Stomach (tissue), 9 donors: ENCODE data around the gene TP53BP2. TPM values are rescaled to one million over a fixed set of nuclear protein-coding genes. Genes with fewer than 3 reads are reported as not detected.
"Not testable (repeated sequence)": the region's sequence is repeated elsewhere in the genome, so short reads cannot be mapped to it uniquely, and the experiment has no call there.

ENCODE experiments used
- DNase-seq, 2 donors: peaks; one replicate each; pipeline versions ENCODE4 v3.0.0 to v3.0.0-alpha.2; 2013 to 2019
- H3K27ac ChIP-seq, 5 donors: fragments of 200-600 bp in 4 of 5; sonication (generic) in 4 of 5; one replicate each; pipeline ENCODE4 v1.5.1; 2013 to 2019; ENCODE audit warnings: mild to moderate bottlenecking in 1 of 5, moderate library complexity in 1 of 5
- H3K27me3 ChIP-seq, 3 donors: fragments of 200-600 bp; sonication (generic); one replicate each; pipeline ENCODE4 v1.5.1; 2017 to 2019; ENCODE audit warnings: mixed run types in 1 of 3
- H3K36me3 ChIP-seq, 4 donors: fragments of 200-600 bp; sonication (generic); 1 replicate in 3 of 4; 2 replicates in 1 of 4; pipeline ENCODE4 v1.5.1; 2016 to 2019
- H3K4me1 ChIP-seq, 4 donors: fragments of 200-600 bp; sonication (generic); one replicate each; pipeline ENCODE4 v1.5.1; 2016 to 2019
- H3K4me3 ChIP-seq, 4 donors: fragments of 200-600 bp; sonication (generic) in 3 of 4; one replicate each; pipeline ENCODE4 v1.5.1; 2016 to 2019; ENCODE audit warnings: mild to moderate bottlenecking in 1 of 4
- H3K9me3 ChIP-seq, 4 donors: fragments of 200-600 bp; sonication (generic); one replicate each; pipeline ENCODE4 v1.5.1; 2016 to 2019
- EP300 ChIP-seq: sonication (generic); formaldehyde crosslinking; IDR thresholded peaks from one replicate; pipeline ENCODE4 v1.6.1; 2017; ENCODE audit warnings: antibody characterized with exemption
- POLR2A ChIP-seq, 4 donors: fragments of 450-650 bp; IDR thresholded peaks; one replicate each; pipeline ENCODE4 v1.6.1; 2016; ENCODE audit warnings: antibody characterized with exemption in 4 of 4, control low read depth in 2 of 4, mild to moderate bottlenecking in 1 of 4, moderate library complexity in 1 of 4
- POLR2AphosphoS5 ChIP-seq, 3 donors: sonication (generic); formaldehyde crosslinking; IDR thresholded peaks; one replicate each; pipeline ENCODE4 v1.6.1; 2016; ENCODE audit warnings: antibody characterized with exemption in 3 of 3
- WGBS, 5 donors: extraction: QIAGEN DNeasy Blood & Tissue Kit in 3 of 5; methylation state at CpG; one replicate each; pipeline versions ENCODE4 v1.1.5 to v1.1.7; 2013 to 2018; 5-methylcytosine and 5-hydroxymethylcytosine counted together
- intact Hi-C: fragments of 100-400 bp; cut with DNase I; formaldehyde crosslinking; loops from one replicate; pipeline ENCODE4 v1.15.1; 2023; ENCODE audit warnings: low total_unique reads
- polyA plus RNA-seq, 3 donors: library from polyadenylated mRNA; stranded (reverse); fragments of 200-250 nt; gene quantifications; one replicate each; pipeline ENCODE4 v1.2.3, GENCODE V29; 2013
- total RNA-seq, 5 donors: library from RNA; depleted of rRNA; stranded (reverse); fragments of >200 nt; gene quantifications; one replicate each; pipeline versions ENCODE4 v1.1.0 to v1.2.3, GENCODE V29; 2014 to 2016
- TF ChIP-seq, protein P1 (sequence below), 7 experiments: fragments of 450-650 bp in 4 of 7; fragments of 200-600 bp in 3 of 7; sonication (generic) in 3 of 7; IDR thresholded peaks; one replicate each; pipeline ENCODE4 v1.5.1; 2016 to 2019; ENCODE audit warnings: antibody characterized with exemption in 7 of 7, control low read depth in 2 of 7, mild to moderate bottlenecking in 1 of 7
- donor health status: healthy with polysubstance abuse.
- donor health status: Bipolar disorder and iron deficiency.
- donor health status: healthy.

The TP53BP2 gene
- total and polyA plus RNA-seq, 8 donors = 6.9 to 157 (median 32.9) TPM

DNA sequence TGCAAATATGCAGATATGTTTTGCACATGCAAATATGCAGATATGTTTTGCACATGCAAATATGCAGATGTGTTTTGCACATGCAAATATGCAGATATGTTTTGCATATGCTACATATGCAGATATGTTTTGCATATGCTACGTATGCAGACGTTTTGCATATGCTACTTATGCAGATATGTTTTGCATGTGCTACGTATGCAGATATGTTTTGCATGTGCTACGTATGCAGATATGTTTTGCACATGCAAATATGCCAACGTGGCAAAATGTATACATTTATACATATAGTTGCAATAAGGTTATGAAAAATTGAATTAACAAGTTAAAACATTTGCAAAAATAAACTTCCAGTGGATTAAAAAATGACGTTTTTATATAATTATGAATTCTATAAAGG, 30.8 kb upstream of the TP53BP2 start:
- 74 to 85% (median 79%) methylated on average over 6 of the region's 6 CpGs for WGBS, 5 donors
- no peak overlapping the region for H3K4me3 ChIP-seq
- no peak for DNase-seq
- intact Hi-C loops = no loop called here
- no peaks in the 10 kb centered on the region for H3K36me3 ChIP-seq
- H3K27me3 ChIP-seq = no peaks in the 10 kb centered on the region
- H3K9me3 ChIP-seq = no peaks in the 10 kb centered on the region
- H3K27ac ChIP-seq = no peak overlapping the region
- H3K4me1 ChIP-seq = no peaks in the 10 kb centered on the region
- TF ChIP-seq, protein P1, sequence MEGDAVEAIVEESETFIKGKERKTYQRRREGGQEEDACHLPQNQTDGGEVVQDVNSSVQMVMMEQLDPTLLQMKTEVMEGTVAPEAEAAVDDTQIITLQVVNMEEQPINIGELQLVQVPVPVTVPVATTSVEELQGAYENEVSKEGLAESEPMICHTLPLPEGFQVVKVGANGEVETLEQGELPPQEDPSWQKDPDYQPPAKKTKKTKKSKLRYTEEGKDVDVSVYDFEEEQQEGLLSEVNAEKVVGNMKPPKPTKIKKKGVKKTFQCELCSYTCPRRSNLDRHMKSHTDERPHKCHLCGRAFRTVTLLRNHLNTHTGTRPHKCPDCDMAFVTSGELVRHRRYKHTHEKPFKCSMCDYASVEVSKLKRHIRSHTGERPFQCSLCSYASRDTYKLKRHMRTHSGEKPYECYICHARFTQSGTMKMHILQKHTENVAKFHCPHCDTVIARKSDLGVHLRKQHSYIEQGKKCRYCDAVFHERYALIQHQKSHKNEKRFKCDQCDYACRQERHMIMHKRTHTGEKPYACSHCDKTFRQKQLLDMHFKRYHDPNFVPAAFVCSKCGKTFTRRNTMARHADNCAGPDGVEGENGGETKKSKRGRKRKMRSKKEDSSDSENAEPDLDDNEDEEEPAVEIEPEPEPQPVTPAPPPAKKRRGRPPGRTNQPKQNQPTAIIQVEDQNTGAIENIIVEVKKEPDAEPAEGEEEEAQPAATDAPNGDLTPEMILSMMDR (IDR thresholded peaks at IDR 0.05) = no peak
- no peak for TF ChIP-seq POLR2A (IDR thresholded peaks at IDR 0.05)
- no peak for TF ChIP-seq EP300
- no peak for TF ChIP-seq POLR2AphosphoS5 (IDR thresholded peaks at IDR 0.05)

DNA sequence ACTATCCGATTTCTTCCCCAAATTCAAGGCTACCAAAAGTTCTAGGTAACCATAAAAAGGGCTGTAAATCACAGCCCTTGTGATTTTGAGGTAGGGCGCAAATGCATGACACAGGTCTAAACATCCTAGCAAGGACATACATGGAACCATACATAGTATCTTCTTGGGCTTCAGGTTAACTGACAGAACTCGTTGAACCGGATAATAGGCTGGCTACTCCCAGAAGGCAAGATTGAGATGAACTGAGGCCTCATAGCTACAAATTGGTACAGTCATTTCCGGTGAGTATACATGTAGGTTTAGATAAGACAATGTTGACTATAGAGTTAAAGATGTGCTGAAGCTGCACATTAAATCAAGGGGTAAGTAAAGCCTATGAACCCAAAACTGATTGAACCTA, 27.3 kb upstream of the TP53BP2 start:
- Histone ChIP-seq H3K27ac (no peak overlapping the region), H3K27me3 (peaks cover 0 to 12% (median 0%) of the 10 kb centered on the region in 3 donors), H3K4me3 (no peak overlapping the region), H3K4me1 (no peaks in the 10 kb centered on the region), H3K36me3 (no peaks in the 10 kb centered on the region), H3K9me3 (no peaks in the 10 kb centered on the region)
- no peak for DNase-seq
- TF ChIP-seq POLR2AphosphoS5 (IDR thresholded peaks at IDR 0.05) (no peak), EP300 (no peak), POLR2A (IDR thresholded peaks at IDR 0.05) (no peak)
- TF ChIP-seq, protein P1 (IDR thresholded peaks at IDR 0.05) = no peak
- WGBS, 5 donors = 68 to 81% (median 70%) methylated on average over 5 of the region's 5 CpGs
- intact Hi-C loops = no loop called here

- TF ChIP-seq POLR2AphosphoS5 (IDR thresholded peaks at IDR 0.05) = no peak
- no peak for TF ChIP-seq EP300
- H3K4me1 ChIP-seq = no peaks in the 10 kb centered on the region
- peaks cover 0 to 12% (median 0%) of the 10 kb centered on the region in 3 donors for H3K27me3 ChIP-seq
- DNase-seq = no peak
- intact Hi-C loops = no loop called here
- no peak overlapping the region for H3K27ac ChIP-seq
- H3K9me3 ChIP-seq = no peaks in the 10 kb centered on the region
- 70 to 79% (median 77%) methylated on average over 5 of the region's 5 CpGs for WGBS, 5 donors
- H3K4me3 ChIP-seq = no peak overlapping the region
- no peaks in the 10 kb centered on the region for H3K36me3 ChIP-seq
These were observed 26.7 kb upstream of the TP53BP2 start for GRCh38 chr1:223872308-223872901.

- no peak overlapping the region for H3K27ac ChIP-seq
- 66 to 79% (median 66%) methylated on average over 12 to 14 of the region's 14 CpGs for WGBS, 5 donors
- intact Hi-C loops = no loop called here
These were observed 25.1 kb upstream of the TP53BP2 start for GRCh38 chr1:223870617-223871574.

DNA sequence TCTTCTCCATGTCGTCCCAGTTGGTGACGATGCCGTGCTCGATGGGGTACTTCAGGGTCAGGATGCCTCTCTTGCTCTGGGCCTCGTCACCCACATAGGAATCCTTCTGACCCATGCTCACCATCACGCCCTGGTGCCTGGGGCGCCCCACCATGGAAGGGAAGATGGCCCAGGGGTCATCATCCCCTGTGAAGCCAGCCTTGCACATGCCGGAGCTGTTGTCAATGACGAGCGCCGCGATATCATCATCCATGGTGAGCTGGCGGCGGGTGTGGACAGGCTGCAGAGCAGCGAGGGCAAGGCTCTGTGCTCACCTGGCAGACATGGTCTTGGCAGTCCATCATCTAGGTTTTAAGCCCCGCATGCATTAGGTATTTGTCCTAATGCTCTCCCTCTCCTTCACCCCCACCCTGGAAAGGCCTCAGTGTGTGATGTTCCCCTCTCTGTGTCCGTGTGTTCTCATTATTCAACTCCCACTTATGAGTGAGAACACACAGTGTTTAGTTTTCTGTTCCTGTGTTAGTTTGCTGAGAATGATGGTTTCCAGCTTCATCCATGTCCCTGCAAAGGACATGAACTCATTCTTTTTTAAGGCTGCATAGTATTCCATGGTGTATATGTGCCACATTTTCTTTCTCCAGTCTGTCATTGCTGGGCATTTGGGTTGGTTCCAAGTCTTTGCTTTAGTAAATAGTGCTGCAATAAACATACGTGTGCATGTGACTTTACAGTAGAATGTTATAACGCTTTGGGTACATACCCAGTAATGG, 19.0 kb upstream of the TP53BP2 start:
- H3K27ac ChIP-seq, H3K27me3 ChIP-seq, intact Hi-C loops, H3K9me3 ChIP-seq, DNase-seq, H3K4me1 ChIP-seq, H3K4me3 ChIP-seq, H3K36me3 ChIP-seq: not testable (repeated sequence)
- 95 to 98% (median 97%) methylated on average over 11 to 19 of the region's 19 CpGs for WGBS, 5 donors

More at GRCh38 chr1:223870617-223871574, 25.1 kb upstream of the TP53BP2 start:
- Histone ChIP-seq H3K4me1 (no peaks in the 10 kb centered on the region), H3K27me3 (peaks cover 0 to 12% (median 0%) of the 10 kb centered on the region in 3 donors), H3K4me3 (no peak overlapping the region), H3K36me3 (no peaks in the 10 kb centered on the region), H3K9me3 (no peaks in the 10 kb centered on the region)
- TF ChIP-seq EP300 (no peak), POLR2AphosphoS5 (IDR thresholded peaks at IDR 0.05) (no peak), POLR2A (IDR thresholded peaks at IDR 0.05) (no peak)
- TF ChIP-seq, protein P1 (IDR thresholded peaks at IDR 0.05) = no peak
- peak in 1 of 2 donors; percentile 12 for DNase-seq
